H1 (cell line): Measurements from ENCODE around the gene TRIM52. TPM values are rescaled to one million over a fixed set of nuclear protein-coding genes. Genes with fewer than 3 reads are reported as not detected.

Experiments
- CTCF ChIA-PET: fragments of 300-600 bp; sonication (Branson Sonifier 250); formaldehyde crosslinking; loops from one replicate; lab custom pipeline; 2021; ENCODE audit not compliant: partially characterized antibody; lab: Charles Lee
- POLR2A ChIA-PET: fragments of 300-600 bp; sonication (Branson Sonifier 250); formaldehyde crosslinking; loops from one replicate; lab custom pipeline; 2021; ENCODE audit warnings: inconsistent platforms; ENCODE audit not compliant: partially characterized antibody; lab: Charles Lee
- DNase-seq, 2 experiments: peaks; one replicate each; pipeline versions ENCODE4 v3.0.0 to v3.0.0-alpha.2; 2010 to 2022; ENCODE audit warnings: low spot score in 2 of 2, low read depth in 1 of 2, mixed read lengths in 1 of 2
- FAIRE-seq: peaks from 2 replicates; lab custom pipeline; 2011; peaks lifted over from hg19 to GRCh38; lab: Jason Lieb, UNC
- H2AFZ ChIP-seq: 2 replicates; pipeline ENCODE4 v1.8.1; 2012; ENCODE audit warnings: low read length, inconsistent platforms
- H2AK5ac ChIP-seq: 2 replicates; pipeline ENCODE4 v1.6.1; 2013; ENCODE audit warnings: low read depth, low read length
- H2BK120ac ChIP-seq: replicated peaks from 2 replicates; pipeline ENCODE3; 2013; ENCODE audit warnings: low read depth, low read length, inconsistent platforms
- H2BK12ac ChIP-seq: 2 replicates; pipeline ENCODE4 v1.6.1; 2013; ENCODE audit warnings: low read depth, low read length
- H2BK15ac ChIP-seq: 2 replicates; pipeline ENCODE4 v1.6.1; 2013; ENCODE audit warnings: low read length
- H2BK20ac ChIP-seq: 2 replicates; pipeline ENCODE4 v1.6.1; 2013; ENCODE audit warnings: low read length
- H2BK5ac ChIP-seq: 2 replicates; pipeline ENCODE4 v1.6.1; 2013; ENCODE audit warnings: low read depth, low read length
- H3K14ac ChIP-seq: 2 replicates; pipeline ENCODE4 v1.6.1; 2013; ENCODE audit warnings: inconsistent platforms; ENCODE audit not compliant: insufficient read length
- H3K18ac ChIP-seq: 2 replicates; pipeline ENCODE4 v1.6.1; 2013; ENCODE audit warnings: low read length; ENCODE audit errors: extremely low read depth
- H3K23ac ChIP-seq: 2 replicates; pipeline ENCODE4 v1.6.1; 2013; ENCODE audit warnings: inconsistent platforms; ENCODE audit not compliant: insufficient read length
- H3K23me2 ChIP-seq: 2 replicates; pipeline ENCODE4 v1.6.1; 2013; ENCODE audit warnings: low read depth, low read length
- H3K27ac ChIP-seq: 2 replicates; pipeline ENCODE4 v1.6.1; 2011; ENCODE audit warnings: low read depth, low read length, inconsistent platforms
- H3K27me3 ChIP-seq, 4 experiments: replicated peaks in 1 of 4; 1 replicate in 1 of 4; 2 replicates in 3 of 4; pipeline versions ENCODE4 v1.6.1 to v1.8.1; 2011 to 2013; ENCODE audit warnings: low read length in 3 of 4, mild to moderate bottlenecking in 3 of 4, inconsistent platforms in 2 of 4, mixed read lengths in 2 of 4, moderate library complexity in 1 of 4; ENCODE audit not compliant: control insufficient read depth in 3 of 4, insufficient read depth in 3 of 4; ENCODE audit errors: extremely low read depth in 1 of 4
- H3K36me3 ChIP-seq, 4 experiments: 2 replicates each; pipeline versions ENCODE4 v1.6.1 to v1.8.1; 2011 to 2013; ENCODE audit warnings: mild to moderate bottlenecking in 4 of 4, low read length in 3 of 4, moderate library complexity in 2 of 4, control low read depth in 1 of 4, inconsistent platforms in 1 of 4; ENCODE audit not compliant: insufficient read depth in 4 of 4, control insufficient read depth in 2 of 4
- H3K4ac ChIP-seq: replicated peaks from 2 replicates; pipeline ENCODE3; 2013; ENCODE audit warnings: low read length, low read depth, mixed read lengths, inconsistent platforms; ENCODE audit not compliant: insufficient read length
- H3K4me1 ChIP-seq, 4 experiments: replicated peaks in 1 of 4; 1 replicate in 1 of 4; 2 replicates in 3 of 4; pipeline versions ENCODE4 v1.6.1 to v1.8.1; 2011 to 2013; ENCODE audit warnings: low read length in 3 of 4, inconsistent platforms in 2 of 4, mixed read lengths in 1 of 4; ENCODE audit not compliant: insufficient read depth in 4 of 4, control insufficient read depth in 3 of 4
- H3K4me2 ChIP-seq, 2 experiments: 2 replicates each; pipeline versions ENCODE4 v1.6.1 to v1.8.1; 2011 to 2013; ENCODE audit warnings: low read depth in 2 of 2, low read length in 2 of 2, control low read depth in 1 of 2, inconsistent platforms in 1 of 2, mild to moderate bottlenecking in 1 of 2; ENCODE audit not compliant: insufficient read depth in 1 of 2
- H3K4me3 ChIP-seq, 4 experiments: fragments of 200-600, 300-600 bp in 1 of 4; sonication (generic), shearing (Covaris generic), sonication (Bioruptor Twin) in 1 of 4; 2 replicates each; pipeline versions ENCODE4 v1.5.1 to v1.8.1; 2011 to 2016; ENCODE audit warnings: low read length in 4 of 4, low read depth in 3 of 4, control low read depth in 2 of 4, inconsistent platforms in 2 of 4, mild to moderate bottlenecking in 2 of 4, mixed read lengths in 1 of 4, moderate library complexity in 1 of 4; ENCODE audit not compliant: insufficient read depth in 2 of 4; ENCODE audit errors: extremely low read depth in 1 of 4
- H3K56ac ChIP-seq: replicated peaks from 2 replicates; pipeline ENCODE3; 2013; ENCODE audit warnings: low read depth, mild to moderate bottlenecking, mixed read lengths, low read length, inconsistent platforms; ENCODE audit not compliant: insufficient read length
- H3K79me1 ChIP-seq: 2 replicates; pipeline ENCODE4 v1.6.1; 2013; ENCODE audit warnings: low read depth, low read length, control low read depth
- H3K79me2 ChIP-seq, 2 experiments: 2 replicates each; pipeline versions ENCODE4 v1.6.1 to v1.8.1; 2012 to 2013; ENCODE audit warnings: low read length in 2 of 2, mild to moderate bottlenecking in 2 of 2, inconsistent platforms in 1 of 2; ENCODE audit not compliant: insufficient read depth in 2 of 2, control insufficient read depth in 1 of 2
- H3K9ac ChIP-seq, 4 experiments: replicated peaks in 1 of 4; 1 replicate in 1 of 4; 2 replicates in 3 of 4; pipeline versions ENCODE4 v1.6.1 to v1.8.1; 2011 to 2013; ENCODE audit warnings: low read depth in 3 of 4, low read length in 3 of 4, control low read depth in 2 of 4, mild to moderate bottlenecking in 2 of 4, moderate library complexity in 2 of 4, inconsistent platforms in 1 of 4; ENCODE audit errors: extremely low read depth in 1 of 4
- H3K9me3 ChIP-seq, 2 experiments: 2 replicates each; pipeline versions ENCODE4 v1.6.1 to v1.8.1; 2012 to 2013; ENCODE audit warnings: mild to moderate bottlenecking in 2 of 2, moderate library complexity in 2 of 2, control low read depth in 1 of 2, inconsistent platforms in 1 of 2, low read depth in 1 of 2, low read length in 1 of 2, mixed read lengths in 1 of 2; ENCODE audit not compliant: insufficient read depth in 2 of 2
- H4K20me1 ChIP-seq, 2 experiments: replicated peaks in 1 of 2; 2 replicates each; pipeline versions ENCODE3 to v1.8.1; 2011 to 2013; ENCODE audit warnings: inconsistent platforms in 2 of 2, low read length in 2 of 2, mild to moderate bottlenecking in 1 of 2; ENCODE audit not compliant: insufficient read depth in 2 of 2, control insufficient read depth in 1 of 2
- H4K5ac ChIP-seq: 2 replicates; pipeline ENCODE4 v1.6.1; 2013; ENCODE audit warnings: low read length, low read depth, mixed read lengths, inconsistent platforms; ENCODE audit not compliant: insufficient read length
- H4K8ac ChIP-seq: 2 replicates; pipeline ENCODE4 v1.8.0; 2013; ENCODE audit warnings: mild to moderate bottlenecking, moderate library complexity, low read length, inconsistent platforms; ENCODE audit not compliant: insufficient read depth; ENCODE audit errors: extremely low read depth
- H4K91ac ChIP-seq: replicated peaks from 2 replicates; pipeline ENCODE3; 2013; ENCODE audit warnings: low read length, mixed read lengths, inconsistent platforms; ENCODE audit not compliant: insufficient read length
- BACH1 ChIP-seq: IDR thresholded peaks from 2 replicates; pipeline ENCODE4 v1.6.1; 2012; ENCODE audit warnings: low read length, improper control_type of control experiment
- BRCA1 ChIP-seq: IDR thresholded peaks from 2 replicates; pipeline ENCODE4 v1.6.1; 2012; ENCODE audit warnings: low read depth, low read length, improper control_type of control experiment
- CBX8 ChIP-seq: fragments of 300-800, 300-1000 bp; sonication (generic); IDR thresholded peaks from 2 replicates; pipeline ENCODE4 v1.7.1; 2016; ENCODE audit warnings: low read depth, low read length, borderline replicate concordance
- CHD1 ChIP-seq: IDR thresholded peaks from 2 replicates; pipeline ENCODE4 v1.6.1; 2012; ENCODE audit warnings: low read depth, low read length, improper control_type of control experiment
- CTCF ChIP-seq, 3 experiments: IDR thresholded peaks; 1 replicate in 2 of 3; 2 replicates in 1 of 3; pipeline versions ENCODE4 v1.5.1 to v1.6.1; 2011; ENCODE audit warnings: low read length in 3 of 3, mild to moderate bottlenecking in 3 of 3, inconsistent platforms in 2 of 3, low read depth in 1 of 3, moderate library complexity in 1 of 3; ENCODE audit not compliant: insufficient read depth in 1 of 3; ENCODE audit errors: control extremely low read depth in 1 of 3
- GABPA ChIP-seq: IDR thresholded peaks from 2 replicates; pipeline ENCODE4 v1.6.1; 2011; ENCODE audit warnings: mild to moderate bottlenecking, low read length, moderate library complexity, borderline replicate concordance; ENCODE audit not compliant: insufficient read depth
- NRF1 ChIP-seq: IDR thresholded peaks from 2 replicates; pipeline ENCODE4 v1.6.1; 2011; ENCODE audit warnings: mild to moderate bottlenecking, low read depth, low read length, improper control_type of control experiment
- POU5F1 ChIP-seq: IDR thresholded peaks from 2 replicates; pipeline ENCODE4 v1.6.1; 2011; ENCODE audit warnings: low read depth, mild to moderate bottlenecking, low read length, moderate library complexity
- SAP30 ChIP-seq: fragments of 300-600 bp; sonication (generic); IDR thresholded peaks from 2 replicates; pipeline ENCODE4 v1.7.1; 2012; ENCODE audit warnings: low read length, moderate library complexity, mild to moderate bottlenecking, inconsistent platforms; ENCODE audit not compliant: insufficient read depth, insufficient replicate concordance
- TAF7 ChIP-seq: optimal IDR thresholded peaks from 2 replicates; pipeline ENCODE3; 2011; ENCODE audit warnings: low read depth, mild to moderate bottlenecking, inconsistent platforms, low read length, moderate library complexity, borderline replicate concordance
- TEAD4 ChIP-seq: IDR thresholded peaks from 2 replicates; pipeline ENCODE4 v1.6.1; 2012; ENCODE audit warnings: low read depth, low read length, inconsistent platforms, mixed read lengths
- YY1 ChIP-seq: IDR thresholded peaks from 2 replicates; pipeline ENCODE4 v1.6.1; 2011; ENCODE audit warnings: low read depth, mild to moderate bottlenecking, low read length
- WGBS, 2 experiments: shearing (Covaris generic) in 1 of 2; methylation state at CpG; one replicate each; pipeline versions ENCODE4 v1.1.6 to v1.1.7; 2013 to 2015; ENCODE audit warnings: low lambda C conversion rate in 2 of 2, mixed read lengths in 2 of 2, inconsistent platforms in 1 of 2, low coverage in 1 of 2, missing lambda C conversion rate in 1 of 2; ENCODE audit not compliant: insufficient replicate concordance in 2 of 2, insufficient coverage in 1 of 2, insufficient read length in 1 of 2; ENCODE audit errors: extremely low coverage in 1 of 2, missing lambda C conversion rate in 1 of 2; 5-methylcytosine and 5-hydroxymethylcytosine counted together
- polyA plus RNA-seq, 7 experiments: library from polyadenylated mRNA; depleted of rRNA in 3 of 7; stranded (reverse) in 5 of 7; unstranded in 2 of 7; fragments of >200 nt in 5 of 7; fragments of 200-250 nt in 2 of 7; gene quantifications; 1 replicate in 5 of 7; 2 replicates in 1 of 7; 4 replicates in 1 of 7; pipeline versions ENCODE4 v1.2.1 to v1.2.3, GENCODE V29; 2011 to 2013; ENCODE audit warnings: missing spikeins in 2 of 7, mixed read lengths in 2 of 7
- total RNA-seq: library from RNA; stranded (reverse); fragmentation: NEBNext Ultra II Directional; extraction: Animal tissue kit (Norgen Biotek cat#: 25700); gene quantifications from 2 replicates; pipeline ENCODE4 v1.2.1, GENCODE V29; 2021

TRIM52 gene
- total and polyA plus RNA-seq, 2 of the 8 experiments (the other 6 are each of a cell fraction or from before 2014, with no cell fraction given), result 4.2 to 5.7 TPM

DNA sequence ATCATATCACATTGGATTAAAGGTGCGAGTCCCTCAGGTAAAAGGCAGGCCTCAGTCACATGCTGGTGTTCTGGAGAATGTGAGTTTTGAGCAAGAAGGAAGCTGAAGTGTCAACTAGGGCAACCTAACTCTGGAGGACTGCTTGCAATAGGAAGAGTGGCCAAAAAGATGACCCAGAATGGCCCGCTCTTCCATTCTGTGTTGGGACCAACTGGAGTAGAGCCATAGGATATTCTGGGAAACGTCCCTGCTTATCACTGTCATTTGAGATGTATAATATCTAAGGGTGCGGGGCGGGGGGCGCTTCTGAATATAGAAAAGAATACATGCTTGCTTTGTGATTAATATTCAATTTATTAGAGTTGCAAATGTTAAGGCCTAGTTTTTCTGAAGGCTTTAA is 48.9 kb downstream of the TRIM52 start:
- no peak for DNase-seq
- no peak overlapping the region for H2BK120ac ChIP-seq
- POLR2A ChIA-PET, result interaction anchor here (1.0 to 1.6 kb wide), 4 partner anchors 10 to 49 kb away, joined by 3 to 7 read pairs (median 4); partner anchors contain the start of genes RACK1 and TRIM52
- H3K27me3 ChIP-seq, result peaks cover 0 to 5% (median 1%) of the 10 kb centered on the region in 4 experiments; a peak in 2 of 7 replicates
- H3K27ac ChIP-seq, result no peak overlapping the region
- H3K9ac ChIP-seq, result no peak overlapping the region
- H3K4me3 ChIP-seq, result no peak overlapping the region
- no peak overlapping the region for H2BK20ac ChIP-seq
- no peaks in the 10 kb centered on the region for H4K20me1 ChIP-seq
- H3K4me2 ChIP-seq, result no peak overlapping the region
- no peak overlapping the region for H4K8ac ChIP-seq
- no peaks in the 10 kb centered on the region for H3K79me1 ChIP-seq
- no peak overlapping the region for H2AFZ ChIP-seq
- H3K56ac ChIP-seq, result no peak overlapping the region
- no peak overlapping the region for H3K23ac ChIP-seq
- no peak overlapping the region for H2BK15ac ChIP-seq
- H3K14ac ChIP-seq, result no peak overlapping the region
- H2AK5ac ChIP-seq, result no peak overlapping the region
- CTCF ChIA-PET, result interaction anchor here (0.6 to 14.5 kb wide), 4 partner anchors 8 to 1632 kb away, joined by 3 to 197 read pairs (median 4); no protein-coding TSS in a partner anchor
- H3K23me2 ChIP-seq, result peaks cover under 1% of the 10 kb centered on the region; the same call in 1 of the 2 replicates
- no peaks in the 10 kb centered on the region for H3K79me2 ChIP-seq
- no peak overlapping the region for H3K4ac ChIP-seq
- H3K9me3 ChIP-seq, result no peaks in the 10 kb centered on the region
- no peaks in the 10 kb centered on the region for H3K36me3 ChIP-seq
- H4K91ac ChIP-seq, result no peak overlapping the region
- WGBS, 2 experiments, result 93% methylated on average over 6 of the region's 6 CpGs; no CpG with 5 or more reads in 1 of the 2 experiments
- H2BK12ac ChIP-seq, result no peak overlapping the region
- FAIRE-seq, result no peak
- H3K4me1 ChIP-seq, result 0 out of 7 replicates have a peak, but pooled peaks cover 0 to 2% (median 0%) of the 10 kb centered on the region in 4 experiments
- H2BK5ac ChIP-seq, result no peak overlapping the region
- H4K5ac ChIP-seq, result no peak overlapping the region
- no peak overlapping the region for H3K18ac ChIP-seq
- TF ChIP-seq TAF7, result no peak
- no peak for TF ChIP-seq CBX8
- no peak for TF ChIP-seq POU5F1
- no peak for TF ChIP-seq TEAD4
- TF ChIP-seq BRCA1, result no peak
- no peak for TF ChIP-seq NRF1
- TF ChIP-seq CHD1, result no peak
- no peak for TF ChIP-seq YY1
- no peak for TF ChIP-seq CTCF (IDR thresholded peaks at IDR 0.05; ENCODE audit: control extremely low read depth in 1 of 3, insufficient read depth in 1 of 3, low read depth in 1 of 3, low read length in 3 of 3)
- TF ChIP-seq BACH1, result no peak
- no peak for TF ChIP-seq GABPA
- no peak for TF ChIP-seq SAP30
